ENCODE measurements around the gene ACTL7B.
A peak's percentile ranks its signal among the peaks of the same experiment; 100 is the strongest.

Gene ACTL7B

GRCh38 chr9:108835831-108836230 lies 20.0 kb downstream of the ACTL7B start:
- TF ChIP-seq CTCF (conservative IDR thresholded peaks at IDR 0.05; ENCODE audit: low read depth, low read length) = no peak
- no peak overlapping the region for H3K4me3 ChIP-seq (ENCODE audit: low read length)
- DNase-seq (ENCODE audit: low read depth) = no peak

GRCh38 chr9:108834959-108835665 lies 20.7 kb downstream of the ACTL7B start:
- H3K4me3 ChIP-seq (ENCODE audit: low read length) = no peak overlapping the region
- TF ChIP-seq CTCF (conservative IDR thresholded peaks at IDR 0.05; ENCODE audit: low read depth, low read length) = no peak

GRCh38 chr9:108832179-108832500 lies 23.6 kb downstream of the ACTL7B start:
- TF ChIP-seq CTCF (conservative IDR thresholded peaks at IDR 0.05; ENCODE audit: low read depth, low read length) = no peak
- no peak for DNase-seq (ENCODE audit: low read depth)
- H3K4me3 ChIP-seq (ENCODE audit: low read length) = no peak overlapping the region

More at GRCh38 chr9:108834959-108835665, 20.7 kb downstream of the ACTL7B start:
- no peak for DNase-seq (ENCODE audit: low read depth)

- H3K4me3 ChIP-seq (ENCODE audit: low read length) = no peak overlapping the region
- DNase-seq (ENCODE audit: low read depth) = peak; percentile 83
- no peak for TF ChIP-seq CTCF (conservative IDR thresholded peaks at IDR 0.05; ENCODE audit: low read depth, low read length)
Observed at GRCh38 chr9:108831496-108832178, 24.1 kb downstream of the ACTL7B start.

- TF ChIP-seq CTCF (conservative IDR thresholded peaks at IDR 0.05; ENCODE audit: low read depth, low read length) = no peak
- no peak overlapping the region for H3K4me3 ChIP-seq (ENCODE audit: low read length)
- DNase-seq (ENCODE audit: low read depth) = no peak
Observed at GRCh38 chr9:108830272-108830671, 25.5 kb downstream of the ACTL7B start.

GRCh38 chr9:108823829-108824228 lies 32.0 kb downstream of the ACTL7B start:
- TF ChIP-seq CTCF (conservative IDR thresholded peaks at IDR 0.05; ENCODE audit: low read depth, low read length) = no peak
- H3K4me3 ChIP-seq (ENCODE audit: low read length) = no peak overlapping the region
- DNase-seq (ENCODE audit: low read depth) = no peak

GRCh38 chr9:108816037-108816436 lies 39.7 kb downstream of the ACTL7B start:
- TF ChIP-seq CTCF (conservative IDR thresholded peaks at IDR 0.05; ENCODE audit: low read depth, low read length) = no peak
- DNase-seq (ENCODE audit: low read depth) = no peak
- no peak overlapping the region for H3K4me3 ChIP-seq (ENCODE audit: low read length)

All from retinal pigment epithelial cell (primary cell).